Neuronal stem cell (in vitro differentiated cells): ENCODE measurements around the gene STOX1.

Source experiments
- DNase-seq: peaks from one replicate; pipeline ENCODE4 v3.0.0-alpha.2; 2013; ENCODE audit warnings: low spot score
- H2AFZ ChIP-seq: one replicate; pipeline ENCODE4 v1.6.1; 2013; ENCODE audit warnings: mild to moderate bottlenecking, low read length, inconsistent platforms
- H2AK5ac ChIP-seq: 2 replicates; pipeline ENCODE4 v1.6.1; 2013; ENCODE audit warnings: low read depth, mild to moderate bottlenecking, inconsistent platforms, low read length, moderate library complexity, mixed read lengths
- H2BK120ac ChIP-seq: 2 replicates; pipeline ENCODE4 v1.6.1; 2013; ENCODE audit warnings: low read depth, mild to moderate bottlenecking, inconsistent platforms, low read length, moderate library complexity, mixed read lengths
- H2BK12ac ChIP-seq: one replicate; pipeline ENCODE4 v1.6.1; 2013; ENCODE audit warnings: low read length, inconsistent platforms
- H2BK15ac ChIP-seq: 2 replicates; pipeline ENCODE4 v1.6.1; 2013; ENCODE audit warnings: mild to moderate bottlenecking, low read length, inconsistent platforms, mixed read lengths
- H2BK5ac ChIP-seq: one replicate; pipeline ENCODE4 v1.6.1; 2013; ENCODE audit warnings: inconsistent platforms, mild to moderate bottlenecking, low read length, moderate library complexity
- H3K14ac ChIP-seq: one replicate; pipeline ENCODE4 v1.6.1; 2013; ENCODE audit warnings: low read length, inconsistent platforms
- H3K18ac ChIP-seq: 2 replicates; pipeline ENCODE4 v1.6.1; 2013; ENCODE audit warnings: low read length, inconsistent platforms
- H3K23ac ChIP-seq: 2 replicates; pipeline ENCODE4 v1.6.1; 2013; ENCODE audit warnings: low read depth, mild to moderate bottlenecking, mixed read lengths, low read length, inconsistent platforms; ENCODE audit not compliant: poor library complexity
- H3K27ac ChIP-seq: replicated peaks from 3 replicates; pipeline ENCODE4 v1.5.1; 2013; ENCODE audit warnings: low read length, inconsistent platforms
- H3K27me3 ChIP-seq, 3 experiments: 2 replicates each; pipeline ENCODE4 v1.6.1; 2013; ENCODE audit warnings: low read length in 3 of 3, mild to moderate bottlenecking in 2 of 3, inconsistent platforms in 1 of 3, low read depth in 1 of 3, mixed read lengths in 1 of 3, moderate library complexity in 1 of 3; ENCODE audit not compliant: control insufficient read depth in 3 of 3, insufficient read depth in 3 of 3
- H3K36me3 ChIP-seq, 2 donors: replicated peaks in 1 of 2; 2 replicates each; pipeline ENCODE4 v1.6.1; 2013; ENCODE audit warnings: low read length in 2 of 2; ENCODE audit not compliant: control insufficient read depth in 2 of 2, insufficient read depth in 2 of 2
- H3K4ac ChIP-seq: 2 replicates; pipeline ENCODE4 v1.6.1; 2013; ENCODE audit warnings: inconsistent platforms, mild to moderate bottlenecking, low read length, moderate library complexity
- H3K4me1 ChIP-seq, 2 donors: 1 replicate in 1 of 2; 2 replicates in 1 of 2; pipeline ENCODE4 v1.6.1; 2013; ENCODE audit warnings: low read length in 2 of 2, low read depth in 1 of 2; ENCODE audit not compliant: control insufficient read depth in 2 of 2, insufficient read depth in 1 of 2
- H3K4me2 ChIP-seq: one replicate; pipeline ENCODE4 v1.6.1; 2013; ENCODE audit warnings: mild to moderate bottlenecking, low read length, inconsistent platforms; ENCODE audit not compliant: insufficient read depth, poor library complexity, severe bottlenecking
- H3K4me3 ChIP-seq, 2 donors: 2 replicates each; pipeline ENCODE4 v1.5.1; 2013; ENCODE audit warnings: low read length in 2 of 2, mild to moderate bottlenecking in 2 of 2, inconsistent platforms in 1 of 2, moderate library complexity in 1 of 2
- H3K79me1 ChIP-seq: one replicate; pipeline ENCODE4 v1.6.1; 2013; ENCODE audit warnings: low read depth, mild to moderate bottlenecking, inconsistent platforms, low read length, moderate library complexity
- H3K9ac ChIP-seq: one replicate; pipeline ENCODE4 v1.6.1; 2013; ENCODE audit warnings: mild to moderate bottlenecking, low read depth, low read length, inconsistent platforms; ENCODE audit not compliant: poor library complexity
- H3K9me3 ChIP-seq, 2 donors: replicated peaks in 1 of 2; 2 replicates each; pipeline versions ENCODE3 to v1.6.1; 2013; ENCODE audit warnings: low read length in 2 of 2, mild to moderate bottlenecking in 2 of 2, inconsistent platforms in 1 of 2, low read depth in 1 of 2, mixed read lengths in 1 of 2, moderate library complexity in 1 of 2; ENCODE audit not compliant: control insufficient read depth in 2 of 2, insufficient read depth in 1 of 2
- H4K8ac ChIP-seq: one replicate; pipeline ENCODE4 v1.6.1; 2013; ENCODE audit warnings: low read depth, mild to moderate bottlenecking, inconsistent platforms, low read length, moderate library complexity
- H4K91ac ChIP-seq: one replicate; pipeline ENCODE4 v1.6.1; 2013; ENCODE audit warnings: low read length, low read depth, mild to moderate bottlenecking, inconsistent platforms; ENCODE audit not compliant: poor library complexity
- WGBS, 2 donors: extraction: QIAGEN DNeasy Blood & Tissue Kit; methylation state at CpG; one replicate each; pipeline ENCODE4 v1.1.7; 2013; ENCODE audit warnings: missing lambda C conversion rate in 2 of 2, mixed read lengths in 1 of 2; ENCODE audit not compliant: insufficient read length in 2 of 2, insufficient replicate concordance in 1 of 2; ENCODE audit errors: extremely low coverage in 2 of 2; 5-methylcytosine and 5-hydroxymethylcytosine counted together

The STOX1 gene

GRCh38 chr10:68870545-68871104 lies 43.3 kb downstream of the STOX1 start:
- no CpG with 5 or more reads among the region's 3 CpGs for whole genome bisulfite sequencing, 2 donors
- H3K14ac ChIP-seq = no peak overlapping the region
- H3K18ac ChIP-seq = no peak overlapping the region

DNA sequence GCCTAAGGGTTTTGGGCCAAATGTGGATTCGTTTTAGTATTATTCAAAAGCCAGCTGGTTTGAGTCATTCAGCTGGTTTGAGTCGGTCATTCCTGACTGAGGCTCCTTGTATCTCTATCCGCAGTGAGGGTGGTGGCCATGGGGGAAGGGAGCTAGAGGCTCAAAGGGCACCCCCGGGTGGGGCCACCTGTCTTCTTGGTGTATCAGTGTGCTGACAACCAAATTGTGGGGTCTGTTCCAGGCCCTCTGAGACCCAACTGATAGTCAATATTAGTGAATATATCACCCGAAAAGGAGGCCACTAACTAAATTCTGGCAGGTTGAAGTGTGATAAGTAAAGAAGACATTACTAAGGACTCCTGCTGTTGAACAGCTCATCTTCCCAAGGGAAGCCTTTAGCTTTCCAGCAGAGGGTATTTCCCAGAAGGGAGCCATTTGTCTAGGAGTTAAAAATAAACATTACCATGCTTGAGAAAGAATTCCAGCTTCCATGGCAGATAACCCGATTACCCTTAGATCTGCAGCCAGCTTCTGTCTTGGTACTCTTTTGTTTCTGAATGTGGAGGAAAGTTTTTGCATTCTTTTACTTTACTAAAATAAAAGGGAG lies 43.9 kb downstream of the STOX1 start:
- Histone ChIP-seq H3K18ac (no peak overlapping the region), H3K36me3 (no peaks in the 10 kb centered on the region), H2BK12ac (no peak overlapping the region), H3K4ac (no peak overlapping the region), H2BK120ac (no peak overlapping the region), H3K9ac (no peak overlapping the region), H3K27me3 (no peaks in the 10 kb centered on the region), H3K27ac (peak overlapping the region; percentile 84), H4K8ac (no peak overlapping the region), H3K9me3 (peaks cover 8 to 21% of the 10 kb centered on the region in 2 donors), H3K79me1 (no peaks in the 10 kb centered on the region), H3K14ac (no peak overlapping the region), H3K4me3 (no peak overlapping the region), H4K91ac (no peak overlapping the region), H2AFZ (peak overlapping the region; percentile 47), H2BK5ac (no peak overlapping the region), H2AK5ac (no peak overlapping the region), H3K23ac (no peak overlapping the region), H3K4me1 (peaks cover 9 to 13% of the 10 kb centered on the region in 2 donors), H2BK15ac (no peak overlapping the region), H3K4me2 (peak overlapping the region; percentile 38)
- no CpG with 5 or more reads among the region's 6 CpGs for WGBS, 2 donors
- peak; percentile 65 for DNase-seq

More at GRCh38 chr10:68870545-68871104, 43.3 kb downstream of the STOX1 start:
- Histone ChIP-seq H2AK5ac (no peak overlapping the region), H3K4me2 (peak overlapping the region; percentile 38), H2BK120ac (no peak overlapping the region), H3K9ac (no peak overlapping the region), H2BK15ac (no peak overlapping the region), H3K23ac (no peak overlapping the region), H2BK12ac (no peak overlapping the region), H3K27me3 (no peaks in the 10 kb centered on the region), H3K4me1 (peaks cover 9 to 12% of the 10 kb centered on the region in 2 donors), H3K9me3 (peaks cover 8 to 21% of the 10 kb centered on the region in 2 donors), H3K79me1 (no peaks in the 10 kb centered on the region), H4K8ac (no peak overlapping the region), H3K36me3 (no peaks in the 10 kb centered on the region), H3K27ac (peak overlapping the region; percentile 84), H4K91ac (no peak overlapping the region), H2AFZ (peak overlapping the region; percentile 47), H2BK5ac (no peak overlapping the region), H3K4ac (no peak overlapping the region), H3K4me3 (no peak overlapping the region)
- no peak for DNase-seq

- Histone ChIP-seq H3K79me1 (no peaks in the 10 kb centered on the region), H3K27me3 (no peaks in the 10 kb centered on the region), H3K9ac (no peak overlapping the region), H2AFZ (peak overlapping the region; percentile 47), H3K14ac (no peak overlapping the region), H3K4me2 (no peak overlapping the region), H4K91ac (no peak overlapping the region), H2BK5ac (no peak overlapping the region), H3K9me3 (peaks cover 8 to 21% of the 10 kb centered on the region in 2 donors), H3K4me1 (peaks cover 15 to 17% of the 10 kb centered on the region in 2 donors), H2AK5ac (no peak overlapping the region), H3K18ac (no peak overlapping the region), H3K27ac (peak overlapping the region; percentile 84), H2BK15ac (no peak overlapping the region), H3K23ac (no peak overlapping the region), H3K4me3 (no peak overlapping the region), H3K36me3 (no peaks in the 10 kb centered on the region), H2BK12ac (no peak overlapping the region), H3K4ac (no peak overlapping the region), H4K8ac (no peak overlapping the region), H2BK120ac (no peak overlapping the region)
- no CpG with 5 or more reads among the region's 5 CpGs for WGBS, 2 donors
- peak; percentile 32 for DNase-seq
Observed at GRCh38 chr10:68871731-68872342, 44.5 kb downstream of the STOX1 start.
